Measurements from ENCODE around the gene REST.

DNA sequence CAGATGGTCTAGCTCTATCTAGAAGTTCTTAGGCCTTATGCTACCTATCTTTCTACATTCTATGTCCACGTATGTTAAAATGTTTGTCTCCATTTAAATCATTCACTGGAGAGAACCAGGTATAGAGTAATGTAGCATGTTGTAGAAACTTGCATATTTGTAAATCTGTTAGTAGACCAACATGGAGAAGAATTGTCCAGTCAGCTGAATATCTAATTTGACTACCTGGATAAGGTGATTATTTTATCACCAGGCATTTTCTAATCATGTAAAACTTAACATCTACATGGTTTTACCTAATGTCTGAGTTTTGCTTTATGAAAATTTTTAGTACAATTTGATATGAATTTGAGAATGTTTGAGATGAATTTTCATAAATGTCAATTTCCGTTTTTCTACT lies 19.5 kb downstream of the REST start:
- TF ChIP-seq, protein P1, sequence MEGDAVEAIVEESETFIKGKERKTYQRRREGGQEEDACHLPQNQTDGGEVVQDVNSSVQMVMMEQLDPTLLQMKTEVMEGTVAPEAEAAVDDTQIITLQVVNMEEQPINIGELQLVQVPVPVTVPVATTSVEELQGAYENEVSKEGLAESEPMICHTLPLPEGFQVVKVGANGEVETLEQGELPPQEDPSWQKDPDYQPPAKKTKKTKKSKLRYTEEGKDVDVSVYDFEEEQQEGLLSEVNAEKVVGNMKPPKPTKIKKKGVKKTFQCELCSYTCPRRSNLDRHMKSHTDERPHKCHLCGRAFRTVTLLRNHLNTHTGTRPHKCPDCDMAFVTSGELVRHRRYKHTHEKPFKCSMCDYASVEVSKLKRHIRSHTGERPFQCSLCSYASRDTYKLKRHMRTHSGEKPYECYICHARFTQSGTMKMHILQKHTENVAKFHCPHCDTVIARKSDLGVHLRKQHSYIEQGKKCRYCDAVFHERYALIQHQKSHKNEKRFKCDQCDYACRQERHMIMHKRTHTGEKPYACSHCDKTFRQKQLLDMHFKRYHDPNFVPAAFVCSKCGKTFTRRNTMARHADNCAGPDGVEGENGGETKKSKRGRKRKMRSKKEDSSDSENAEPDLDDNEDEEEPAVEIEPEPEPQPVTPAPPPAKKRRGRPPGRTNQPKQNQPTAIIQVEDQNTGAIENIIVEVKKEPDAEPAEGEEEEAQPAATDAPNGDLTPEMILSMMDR (IDR thresholded peaks at IDR 0.05): no peak
- TF ChIP-seq POLR2AphosphoS5 (IDR thresholded peaks at IDR 0.05; ENCODE audit: insufficient read depth in 1 of 2, low read depth in 1 of 2): no peak

All from vagina (tissue), 2 donors.